Measurements from ENCODE around the gene ENKD1. TPM values are rescaled to one million over a fixed set of nuclear protein-coding genes. Genes with fewer than 3 reads are reported as not detected.
"Not testable (repeated sequence)": the region's sequence is repeated elsewhere in the genome, so short reads cannot be mapped to it uniquely, and the experiment has no call there.

Gene ENKD1
- total and polyA plus RNA-seq, 9 donors, result 8.0 to 45.6 (median 21.7) TPM

- no peaks in the 10 kb centered on the region for H3K9me3 ChIP-seq
- WGBS, 3 donors, result 89 to 95% (median 91%) methylated on average over 1 of the region's 1 CpG
- intact Hi-C loops (cut with DNase I), result no loop called here
- no peaks in the 10 kb centered on the region for H3K36me3 ChIP-seq
- H3K4me3 ChIP-seq, result no peak overlapping the region
- TF ChIP-seq POLR2A (IDR thresholded peaks at IDR 0.05) (no peak), CTCF (IDR thresholded peaks at IDR 0.05) (no peak), EP300 (IDR thresholded peaks at IDR 0.05) (no peak)
- no peak for DNase-seq
- no peak overlapping the region for H3K27ac ChIP-seq
- no peaks in the 10 kb centered on the region for H3K27me3 ChIP-seq
- no peaks in the 10 kb centered on the region for H3K4me1 ChIP-seq (ENCODE audit: insufficient read depth)
Measured at GRCh38 chr16:67701420-67701819, 34.9 kb upstream of the ENKD1 start.

- intact Hi-C loops (cut with DNase I), result no loop called here
- H3K36me3 ChIP-seq, result no peaks in the 10 kb centered on the region
- H3K9me3 ChIP-seq, result no peaks in the 10 kb centered on the region
- no peak overlapping the region for H3K4me3 ChIP-seq
- WGBS, 3 donors, result 96 to 100% (median 97%) methylated on average over 7 of the region's 7 CpGs
- no peak overlapping the region for H3K27ac ChIP-seq
- H3K27me3 ChIP-seq, result no peaks in the 10 kb centered on the region
- TF ChIP-seq EP300 (IDR thresholded peaks at IDR 0.05), result no peak
- no peak for TF ChIP-seq CTCF (IDR thresholded peaks at IDR 0.05)
- no peak for TF ChIP-seq POLR2A (IDR thresholded peaks at IDR 0.05)
- no peaks in the 10 kb centered on the region for H3K4me1 ChIP-seq (ENCODE audit: insufficient read depth)
- no peak for DNase-seq
Measured at GRCh38 chr16:67699265-67699664, 32.7 kb upstream of the ENKD1 start.

- Histone ChIP-seq H3K27ac (no peak overlapping the region), H3K27me3 (no peaks in the 10 kb centered on the region), H3K4me1 (ENCODE audit: insufficient read depth) (no peaks in the 10 kb centered on the region), H3K9me3 (no peaks in the 10 kb centered on the region), H3K36me3 (no peaks in the 10 kb centered on the region), H3K4me3 (no peak overlapping the region)
- WGBS, 3 donors, result 89 to 96% (median 95%) methylated on average over 4 of the region's 4 CpGs
- TF ChIP-seq EP300 (IDR thresholded peaks at IDR 0.05), result no peak
- no peak for TF ChIP-seq CTCF (IDR thresholded peaks at IDR 0.05)
- no peak for TF ChIP-seq POLR2A (IDR thresholded peaks at IDR 0.05)
- no peak for DNase-seq
- intact Hi-C loops (cut with DNase I), result no loop called here
Measured at GRCh38 chr16:67697422-67698185, 31.1 kb upstream of the ENKD1 start.

- WGBS, 3 donors, result 66 to 84% (median 73%) methylated on average over 2 of the region's 2 CpGs
- TF ChIP-seq EP300 (IDR thresholded peaks at IDR 0.05), result no peak
- TF ChIP-seq CTCF (IDR thresholded peaks at IDR 0.05), result no peak
- no peak for TF ChIP-seq POLR2A (IDR thresholded peaks at IDR 0.05)
- Histone ChIP-seq H3K9me3 (no peaks in the 10 kb centered on the region), H3K4me3 (no peak overlapping the region), H3K4me1 (ENCODE audit: insufficient read depth) (no peaks in the 10 kb centered on the region), H3K36me3 (no peaks in the 10 kb centered on the region), H3K27ac (no peak overlapping the region), H3K27me3 (no peaks in the 10 kb centered on the region)
- DNase-seq, result no peak
- intact Hi-C loops (cut with DNase I), result no loop called here
Measured at GRCh38 chr16:67694611-67695010, 28.1 kb upstream of the ENKD1 start.

GRCh38 chr16:67693517-67694285 lies 27.2 kb upstream of the ENKD1 start:
- intact Hi-C loops (cut with DNase I); DNase-seq; H3K4me1 ChIP-seq (ENCODE audit: insufficient read depth); H3K27ac ChIP-seq; H3K27me3 ChIP-seq; H3K9me3 ChIP-seq; H3K36me3 ChIP-seq; H3K4me3 ChIP-seq: not testable (repeated sequence)
- 86 to 91% (median 90%) methylated on average over 8 of the region's 8 CpGs for WGBS, 3 donors
